Lower leg skin (tissue), 4 donors: Measurements from ENCODE around the gene ILK. TPM values are rescaled to one million over a fixed set of nuclear protein-coding genes. Genes with fewer than 3 reads are reported as not detected.

Source experiments
- DNase-seq, 2 donors: peaks; one replicate each; pipeline ENCODE4 v3.0.0-alpha.2; 2019; ENCODE audit warnings: low spot score in 2 of 2
- H3K4me3 ChIP-seq: fragments of 200-600 bp; sonication (generic); 2 replicates; pipeline ENCODE4 v1.5.1; 2017; ENCODE audit warnings: mild to moderate bottlenecking, low read depth; ENCODE audit not compliant: poor library complexity, severe bottlenecking
- POLR2A ChIP-seq, 2 donors: fragments of 450-650 bp; IDR thresholded peaks; one replicate each; pipeline ENCODE4 v1.6.1; 2016 to 2017; ENCODE audit warnings: antibody characterized with exemption in 2 of 2, mild to moderate bottlenecking in 1 of 2, moderate library complexity in 1 of 2
- WGBS, 2 donors: methylation state at CpG; one replicate each; pipeline ENCODE4 v1.1.5; 2018; 5-methylcytosine and 5-hydroxymethylcytosine counted together
- intact Hi-C: fragments of 100-400 bp; cut with DNase I; formaldehyde crosslinking; loops from one replicate; pipeline ENCODE4 v1.15.0; 2023; ENCODE audit warnings: low total_unique reads
- total RNA-seq, 4 donors: library from RNA; depleted of rRNA; stranded (reverse); fragments of >200 nt; gene quantifications; one replicate each; pipeline ENCODE4 v1.1.0, GENCODE V29; 2016
- TF ChIP-seq, protein P1 (sequence below), 3 donors: fragments of 450-650 bp; IDR thresholded peaks; one replicate each; pipeline ENCODE4 v1.5.1; 2016; ENCODE audit warnings: antibody characterized with exemption in 3 of 3, mild to moderate bottlenecking in 3 of 3, moderate library complexity in 2 of 3

Gene ILK
- total RNA-seq, 4 donors from 2014 or later, result 68.1 to 91.0 (median 74.8) TPM

- TF ChIP-seq, protein P1, sequence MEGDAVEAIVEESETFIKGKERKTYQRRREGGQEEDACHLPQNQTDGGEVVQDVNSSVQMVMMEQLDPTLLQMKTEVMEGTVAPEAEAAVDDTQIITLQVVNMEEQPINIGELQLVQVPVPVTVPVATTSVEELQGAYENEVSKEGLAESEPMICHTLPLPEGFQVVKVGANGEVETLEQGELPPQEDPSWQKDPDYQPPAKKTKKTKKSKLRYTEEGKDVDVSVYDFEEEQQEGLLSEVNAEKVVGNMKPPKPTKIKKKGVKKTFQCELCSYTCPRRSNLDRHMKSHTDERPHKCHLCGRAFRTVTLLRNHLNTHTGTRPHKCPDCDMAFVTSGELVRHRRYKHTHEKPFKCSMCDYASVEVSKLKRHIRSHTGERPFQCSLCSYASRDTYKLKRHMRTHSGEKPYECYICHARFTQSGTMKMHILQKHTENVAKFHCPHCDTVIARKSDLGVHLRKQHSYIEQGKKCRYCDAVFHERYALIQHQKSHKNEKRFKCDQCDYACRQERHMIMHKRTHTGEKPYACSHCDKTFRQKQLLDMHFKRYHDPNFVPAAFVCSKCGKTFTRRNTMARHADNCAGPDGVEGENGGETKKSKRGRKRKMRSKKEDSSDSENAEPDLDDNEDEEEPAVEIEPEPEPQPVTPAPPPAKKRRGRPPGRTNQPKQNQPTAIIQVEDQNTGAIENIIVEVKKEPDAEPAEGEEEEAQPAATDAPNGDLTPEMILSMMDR (IDR thresholded peaks at IDR 0.05), result no peak
- TF ChIP-seq POLR2A (IDR thresholded peaks at IDR 0.05), result no peak
- 96 to 100% methylated on average over 1 of the region's 1 CpG for WGBS, 2 donors
- DNase-seq, result no peak
- intact Hi-C loops, result no loop called here
- no peak overlapping the region for H3K4me3 ChIP-seq
These were observed 44.2 kb upstream of the ILK start for GRCh38 chr11:6559369-6559768.

DNA sequence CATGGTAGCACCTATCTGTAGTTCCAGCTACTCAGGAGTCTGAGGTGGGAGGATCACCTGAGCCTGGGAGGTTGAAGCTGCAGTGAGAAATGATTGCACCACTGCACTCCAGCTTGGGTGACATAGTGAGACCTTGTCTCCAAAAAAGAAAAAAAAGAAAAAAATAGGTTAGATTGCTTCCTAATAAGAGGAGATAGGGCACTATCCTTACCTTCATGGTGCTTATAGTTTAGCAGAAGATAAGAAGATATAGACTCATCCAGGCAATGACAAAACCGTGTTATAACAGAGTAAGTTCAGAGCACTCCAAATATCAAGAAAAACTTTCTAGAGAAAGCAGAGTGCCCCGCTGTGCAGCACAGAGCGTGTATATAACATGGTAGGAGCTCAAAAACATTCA lies 42.3 kb upstream of the ILK start:
- intact Hi-C loops, result no loop called here
- DNase-seq, result no peak
- no peak for TF ChIP-seq POLR2A (IDR thresholded peaks at IDR 0.05)
- TF ChIP-seq, protein P1 (IDR thresholded peaks at IDR 0.05), result no peak
- 93 to 98% methylated on average over 3 of the region's 3 CpGs for WGBS, 2 donors
- H3K4me3 ChIP-seq, result no peak overlapping the region

DNA sequence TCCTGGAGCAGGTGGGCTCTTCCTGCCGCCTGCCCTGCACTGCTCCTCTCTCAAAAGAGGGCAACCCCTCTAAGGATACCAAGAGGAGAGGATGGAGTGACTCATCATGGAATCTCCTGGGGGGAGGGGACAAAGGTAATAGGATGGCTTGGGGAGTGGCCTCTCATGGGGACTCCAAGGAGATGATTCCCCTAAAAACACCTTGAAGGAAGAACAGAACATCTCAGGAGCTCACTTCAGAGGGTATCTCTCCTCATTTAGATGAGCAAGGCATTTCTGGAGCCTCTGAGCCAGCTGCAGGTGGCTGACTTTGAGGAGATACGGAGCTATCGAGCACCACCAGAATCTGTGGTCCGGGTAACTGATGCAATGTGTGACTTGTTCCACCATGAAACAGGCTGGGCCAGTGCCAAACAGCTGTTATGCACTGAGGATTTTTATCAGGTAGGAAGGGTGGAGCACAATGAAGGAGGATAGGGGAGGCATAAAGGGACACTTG lies 40.4 kb upstream of the ILK start:
- no peak for DNase-seq
- TF ChIP-seq, protein P1 (IDR thresholded peaks at IDR 0.05), result no peak
- no peak for TF ChIP-seq POLR2A (IDR thresholded peaks at IDR 0.05)
- intact Hi-C loops, result no loop called here
- 87 to 95% methylated on average over 4 of the region's 4 CpGs for WGBS, 2 donors
- no peak overlapping the region for H3K4me3 ChIP-seq

GRCh38 chr11:6563667-6564066 lies 39.9 kb upstream of the ILK start:
- TF ChIP-seq, protein P1 (IDR thresholded peaks at IDR 0.05), result no peak
- TF ChIP-seq POLR2A (IDR thresholded peaks at IDR 0.05), result no peak
- H3K4me3 ChIP-seq, result no peak overlapping the region
- no peak for DNase-seq
- WGBS, 2 donors, result 80 to 82% methylated on average over 8 to 9 of the region's 10 CpGs
- intact Hi-C loops, result no loop called here

DNA sequence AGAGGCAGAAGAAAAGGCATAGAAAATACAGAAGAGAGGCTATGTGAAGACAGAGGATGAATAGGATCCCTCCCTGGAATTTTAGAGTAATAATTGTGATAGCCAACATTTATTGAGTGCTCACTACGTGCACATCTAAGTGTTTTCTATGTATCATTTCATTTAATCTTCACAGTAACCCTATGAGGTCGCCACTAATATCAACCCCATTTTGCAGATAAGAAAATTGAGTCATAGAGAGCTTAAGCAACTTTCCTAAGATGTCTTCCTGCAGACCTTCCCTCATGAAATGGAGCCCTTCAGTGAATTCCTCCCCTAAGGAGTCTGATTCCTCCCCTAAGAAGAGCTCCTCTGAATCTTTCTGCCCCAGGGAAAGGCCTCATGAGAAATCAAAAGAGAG lies 38.2 kb upstream of the ILK start:
- no peak for TF ChIP-seq POLR2A (IDR thresholded peaks at IDR 0.05)
- TF ChIP-seq, protein P1 (IDR thresholded peaks at IDR 0.05), result no peak
- H3K4me3 ChIP-seq, result no peak overlapping the region
- intact Hi-C loops, result no loop called here
- WGBS, 2 donors, result 67 to 98% methylated on average over 2 of the region's 2 CpGs
- DNase-seq, result no peak
